ENCODE measurements around the gene B4GALT7.
"Not testable (repeated sequence)": the region's sequence is repeated elsewhere in the genome, so short reads cannot be mapped to it uniquely, and the experiment has no call there.

B4GALT7 gene

DNA sequence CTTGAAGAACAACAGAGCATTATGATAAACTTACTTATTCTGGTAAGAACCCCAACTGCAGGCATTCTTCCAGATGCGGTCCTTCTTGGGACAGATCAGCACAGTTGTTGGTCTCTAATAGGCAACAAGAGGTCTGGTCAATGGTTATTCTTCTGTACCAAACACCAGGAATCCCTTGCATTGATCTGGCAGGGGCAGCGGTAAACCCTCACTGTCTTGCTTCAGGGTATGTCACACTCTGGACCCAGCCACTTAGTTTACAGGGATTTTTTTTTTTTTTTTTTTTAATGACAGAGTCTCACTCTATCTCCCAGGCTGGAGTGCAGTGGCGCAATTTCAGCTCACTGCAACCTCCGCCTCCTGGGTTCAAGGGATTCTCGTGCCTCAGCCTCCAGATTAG, 44.3 kb upstream of the B4GALT7 start:
- TF ChIP-seq, protein P1, sequence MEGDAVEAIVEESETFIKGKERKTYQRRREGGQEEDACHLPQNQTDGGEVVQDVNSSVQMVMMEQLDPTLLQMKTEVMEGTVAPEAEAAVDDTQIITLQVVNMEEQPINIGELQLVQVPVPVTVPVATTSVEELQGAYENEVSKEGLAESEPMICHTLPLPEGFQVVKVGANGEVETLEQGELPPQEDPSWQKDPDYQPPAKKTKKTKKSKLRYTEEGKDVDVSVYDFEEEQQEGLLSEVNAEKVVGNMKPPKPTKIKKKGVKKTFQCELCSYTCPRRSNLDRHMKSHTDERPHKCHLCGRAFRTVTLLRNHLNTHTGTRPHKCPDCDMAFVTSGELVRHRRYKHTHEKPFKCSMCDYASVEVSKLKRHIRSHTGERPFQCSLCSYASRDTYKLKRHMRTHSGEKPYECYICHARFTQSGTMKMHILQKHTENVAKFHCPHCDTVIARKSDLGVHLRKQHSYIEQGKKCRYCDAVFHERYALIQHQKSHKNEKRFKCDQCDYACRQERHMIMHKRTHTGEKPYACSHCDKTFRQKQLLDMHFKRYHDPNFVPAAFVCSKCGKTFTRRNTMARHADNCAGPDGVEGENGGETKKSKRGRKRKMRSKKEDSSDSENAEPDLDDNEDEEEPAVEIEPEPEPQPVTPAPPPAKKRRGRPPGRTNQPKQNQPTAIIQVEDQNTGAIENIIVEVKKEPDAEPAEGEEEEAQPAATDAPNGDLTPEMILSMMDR (IDR thresholded peaks at IDR 0.05; ENCODE audit: low read depth, low read length, missing control alignments): no peak
- in situ Hi-C loops (cut with HindIII; ENCODE audit: low sequenced_read_pairs): no loop called here
- DNase-seq (ENCODE audit: low read depth): no peak
- no peak overlapping the region for H3K4me3 ChIP-seq (ENCODE audit: low read depth, low read length)

GRCh38 chr5:177557041-177557647, 42.8 kb upstream of the B4GALT7 start:
- no peak for DNase-seq (ENCODE audit: low read depth)
- TF ChIP-seq, protein P1 (IDR thresholded peaks at IDR 0.05; ENCODE audit: low read depth, low read length, missing control alignments): no peak
- in situ Hi-C loops (cut with HindIII; ENCODE audit: low sequenced_read_pairs): no loop called here
- H3K4me3 ChIP-seq (ENCODE audit: low read depth, low read length): no peak overlapping the region

DNA sequence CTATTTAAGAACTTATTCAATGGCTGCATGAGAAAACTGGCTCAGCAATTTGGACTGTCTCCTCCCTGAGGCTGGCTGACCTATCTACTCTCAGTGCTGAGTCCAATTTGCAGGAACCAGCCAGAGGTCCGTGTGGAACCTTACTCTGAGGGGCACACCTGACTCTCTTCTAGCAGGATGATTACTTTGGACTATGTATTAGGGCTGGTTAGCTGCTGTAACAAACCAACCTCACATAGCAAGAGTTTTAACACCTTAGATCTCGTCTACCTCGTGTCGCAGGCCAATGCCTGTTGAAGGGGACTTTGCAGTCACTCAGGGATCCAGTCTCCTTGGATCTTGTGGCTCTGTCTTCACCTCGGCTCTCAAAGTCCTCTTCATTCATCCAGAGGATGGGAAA, 42.1 kb upstream of the B4GALT7 start:
- TF ChIP-seq, protein P1 (IDR thresholded peaks at IDR 0.05; ENCODE audit: low read depth, low read length, missing control alignments): no peak
- in situ Hi-C loops (cut with HindIII; ENCODE audit: low sequenced_read_pairs): no loop called here
- H3K4me3 ChIP-seq (ENCODE audit: low read depth, low read length): no peak overlapping the region
- DNase-seq (ENCODE audit: low read depth): no peak

DNA sequence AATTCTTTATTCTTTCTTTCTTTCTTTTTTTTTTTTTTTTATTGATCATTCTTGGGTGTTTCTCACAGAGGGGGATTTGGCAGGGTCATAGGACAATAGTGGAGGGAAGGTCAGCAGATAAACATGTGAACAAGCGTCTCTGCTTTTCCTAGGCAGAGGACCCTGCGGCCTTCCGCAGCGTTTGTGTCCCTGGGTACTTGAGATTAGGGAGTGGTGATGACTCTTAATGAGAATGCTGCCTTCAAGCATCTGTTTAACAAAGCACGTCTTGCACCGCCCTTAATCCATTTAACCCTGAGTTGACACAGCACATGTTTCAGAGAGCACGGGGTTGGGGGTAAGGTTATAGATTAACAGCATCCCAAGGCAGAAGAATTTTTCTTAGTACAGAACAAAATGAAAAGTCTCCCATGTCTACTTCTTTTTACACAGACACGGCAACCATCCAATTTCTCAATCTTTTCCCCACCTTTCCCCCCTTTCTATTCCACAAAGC, 40.4 kb upstream of the B4GALT7 start:
- DNase-seq (ENCODE audit: low read depth); in situ Hi-C loops (cut with HindIII; ENCODE audit: low sequenced_read_pairs): not testable (repeated sequence)

GRCh38 chr5:177565046-177565445, 34.9 kb upstream of the B4GALT7 start:
- TF ChIP-seq, protein P1 (IDR thresholded peaks at IDR 0.05; ENCODE audit: low read depth, low read length, missing control alignments): no peak
- DNase-seq (ENCODE audit: low read depth): no peak
- H3K4me3 ChIP-seq (ENCODE audit: low read depth, low read length): no peak overlapping the region
- in situ Hi-C loops (cut with HindIII; ENCODE audit: low sequenced_read_pairs): no loop called here

More for the DNA sequence above, 40.4 kb upstream of the B4GALT7 start:
- not testable (repeated sequence) for H3K4me3 ChIP-seq (ENCODE audit: low read depth, low read length)

DNA sequence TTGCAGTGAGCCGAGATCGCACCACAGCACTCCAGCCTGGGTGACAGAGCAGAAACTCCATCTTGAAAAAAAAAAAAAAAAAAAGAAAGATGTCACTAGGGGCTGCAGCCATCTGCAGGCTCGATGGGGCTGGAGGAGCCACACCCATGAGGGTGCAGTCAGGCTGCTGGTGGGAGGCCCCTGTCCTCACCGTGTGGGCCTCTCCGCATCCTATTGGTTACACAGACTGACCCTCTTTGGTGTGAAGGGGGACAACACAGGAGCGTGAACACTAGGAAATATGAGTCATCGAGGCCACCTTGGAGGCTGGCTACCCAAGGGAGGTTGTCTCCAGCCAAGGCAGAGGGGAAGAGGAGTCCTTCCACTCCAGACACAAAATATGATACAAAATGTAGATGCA, 31.6 kb upstream of the B4GALT7 start:
- no peak overlapping the region for H3K4me3 ChIP-seq (ENCODE audit: low read depth, low read length)
- TF ChIP-seq, protein P1 (IDR thresholded peaks at IDR 0.05; ENCODE audit: low read depth, low read length, missing control alignments): no peak
- no peak for DNase-seq (ENCODE audit: low read depth)
- in situ Hi-C loops (cut with HindIII; ENCODE audit: low sequenced_read_pairs): no loop called here

- TF ChIP-seq, protein P1 (IDR thresholded peaks at IDR 0.05; ENCODE audit: low read depth, low read length, missing control alignments): no peak
- no peak for DNase-seq (ENCODE audit: low read depth)
- in situ Hi-C loops (cut with HindIII; ENCODE audit: low sequenced_read_pairs): no loop called here
- H3K4me3 ChIP-seq (ENCODE audit: low read depth, low read length): no peak overlapping the region
Measured at GRCh38 chr5:177569894-177570293, 30.0 kb upstream of the B4GALT7 start.

All from astrocyte of the cerebellum (primary cell).